DND-41 (cell line): ENCODE measurements around the gene TMEM132D.

Experiments
- ATAC-seq: fragments of 200-7000 bp; cut with Tn5 transposase; 3 replicates; pipeline ENCODE4 v1.9.1; 2021; ENCODE audit warnings: low read depth; ENCODE audit not compliant: insufficient read depth
- DNase-seq: peaks from one replicate; pipeline ENCODE4 v3.0.0-alpha.2; 2020
- H2AFZ ChIP-seq: 2 replicates; pipeline ENCODE4 v1.6.0; 2012; ENCODE audit warnings: low read depth, low read length
- H3K27ac ChIP-seq: 2 replicates; pipeline ENCODE4 v1.5.1; 2012; ENCODE audit warnings: low read length, inconsistent platforms
- H3K27me3 ChIP-seq: fragments of 200-600 bp; sonication (generic); 2 replicates; pipeline ENCODE4 v1.6.0; 2012; ENCODE audit warnings: low read length, mild to moderate bottlenecking, inconsistent platforms; ENCODE audit not compliant: insufficient read depth, poor library complexity
- H3K36me3 ChIP-seq: 2 replicates; pipeline ENCODE4 v1.5.1; 2012; ENCODE audit warnings: low read length, inconsistent platforms; ENCODE audit not compliant: insufficient read depth
- H3K4me1 ChIP-seq: 2 replicates; pipeline ENCODE4 v1.5.1; 2012; ENCODE audit warnings: mild to moderate bottlenecking, low read length; ENCODE audit not compliant: insufficient read depth
- H3K4me2 ChIP-seq: 2 replicates; pipeline ENCODE4 v1.6.0; 2012; ENCODE audit warnings: mild to moderate bottlenecking, moderate library complexity, low read length, inconsistent platforms; ENCODE audit not compliant: insufficient read depth
- H3K4me3 ChIP-seq, 2 experiments: fragments of 200-600 bp in 1 of 2; shearing (Covaris generic) in 1 of 2; 2 replicates each; pipeline ENCODE4 v1.5.1; 2012 to 2016; ENCODE audit warnings: inconsistent platforms in 2 of 2, low read length in 2 of 2, mild to moderate bottlenecking in 2 of 2, low read depth in 1 of 2, moderate library complexity in 1 of 2
- H3K79me2 ChIP-seq: 2 replicates; pipeline ENCODE4 v1.6.0; 2012; ENCODE audit warnings: low read length, inconsistent platforms; ENCODE audit not compliant: insufficient read depth
- H3K9ac ChIP-seq: 2 replicates; pipeline ENCODE4 v1.6.0; 2012; ENCODE audit warnings: low read depth, mild to moderate bottlenecking, inconsistent platforms, low read length, moderate library complexity
- H3K9me3 ChIP-seq: 2 replicates; pipeline ENCODE4 v1.5.1; 2012; ENCODE audit warnings: low read length, moderate library complexity, mild to moderate bottlenecking, inconsistent platforms; ENCODE audit not compliant: insufficient read depth, severe bottlenecking
- H4K20me1 ChIP-seq: 2 replicates; pipeline ENCODE4 v1.6.0; 2012; ENCODE audit warnings: low read length; ENCODE audit not compliant: insufficient read depth
- CTCF ChIP-seq: IDR thresholded peaks from 2 replicates; pipeline ENCODE4 v1.5.1; 2012; ENCODE audit warnings: borderline replicate concordance, low read length, moderate library complexity, mild to moderate bottlenecking; ENCODE audit not compliant: poor library complexity, severe bottlenecking; ENCODE audit errors: extremely low read depth
- EZH2 ChIP-seq: IDR thresholded peaks from 3 replicates; pipeline ENCODE4 v1.6.1; 2012; ENCODE audit warnings: borderline replicate concordance, low read depth, mild to moderate bottlenecking, moderate library complexity, low read length, inconsistent platforms; ENCODE audit not compliant: severe bottlenecking

The TMEM132D gene

GRCh38 chr12:129304529-129304928, 599.3 kb downstream of the TMEM132D start:
- H3K79me2 ChIP-seq, result no peaks in the 10 kb centered on the region
- ATAC-seq (no peak), DNase-seq (no peak)
- H3K4me3 ChIP-seq, result no peak overlapping the region
- no peaks in the 10 kb centered on the region for H3K27me3 ChIP-seq
- peaks cover 6% of the 10 kb centered on the region for H3K9me3 ChIP-seq
- H2AFZ ChIP-seq, result no peak overlapping the region
- H3K4me2 ChIP-seq, result no peak overlapping the region
- TF ChIP-seq CTCF, result no peak
- no peak for TF ChIP-seq EZH2
- H3K9ac ChIP-seq, result no peak overlapping the region
- no peaks in the 10 kb centered on the region for H4K20me1 ChIP-seq
- H3K36me3 ChIP-seq, result no peaks in the 10 kb centered on the region
- H3K4me1 ChIP-seq, result no peaks in the 10 kb centered on the region
- H3K27ac ChIP-seq, result no peak overlapping the region

- Histone ChIP-seq H3K4me2 (no peak overlapping the region), H3K27ac (no peak overlapping the region), H4K20me1 (no peaks in the 10 kb centered on the region), H3K4me1 (no peaks in the 10 kb centered on the region), H3K9ac (no peak overlapping the region), H3K4me3 (no peak overlapping the region), H3K79me2 (no peaks in the 10 kb centered on the region), H3K27me3 (no peaks in the 10 kb centered on the region), H3K9me3 (peaks cover 6% of the 10 kb centered on the region), H2AFZ (no peak overlapping the region), H3K36me3 (no peaks in the 10 kb centered on the region)
- DNase-seq (no peak), ATAC-seq (no peak)
- TF ChIP-seq EZH2 (no peak), CTCF (no peak)
These were observed 603.8 kb downstream of the TMEM132D start for GRCh38 chr12:129300011-129300410.

GRCh38 chr12:129298921-129299320, 604.9 kb downstream of the TMEM132D start:
- no peaks in the 10 kb centered on the region for H3K36me3 ChIP-seq
- H3K9me3 ChIP-seq, result peaks cover 6% of the 10 kb centered on the region
- no peak overlapping the region for H3K9ac ChIP-seq
- H4K20me1 ChIP-seq, result no peaks in the 10 kb centered on the region
- H3K4me2 ChIP-seq, result no peak overlapping the region
- no peaks in the 10 kb centered on the region for H3K27me3 ChIP-seq
- H3K4me3 ChIP-seq, result no peak overlapping the region
- ATAC-seq (no peak), DNase-seq (no peak)
- no peak overlapping the region for H2AFZ ChIP-seq
- no peaks in the 10 kb centered on the region for H3K79me2 ChIP-seq
- no peaks in the 10 kb centered on the region for H3K4me1 ChIP-seq
- no peak overlapping the region for H3K27ac ChIP-seq
- TF ChIP-seq EZH2, result no peak
- TF ChIP-seq CTCF, result no peak

GRCh38 chr12:129296671-129297070, 607.2 kb downstream of the TMEM132D start:
- TF ChIP-seq EZH2 (no peak), CTCF (no peak)
- Histone ChIP-seq H3K9me3 (no peaks in the 10 kb centered on the region), H3K79me2 (no peaks in the 10 kb centered on the region), H2AFZ (no peak overlapping the region), H3K36me3 (no peaks in the 10 kb centered on the region), H3K4me3 (no peak overlapping the region), H4K20me1 (no peaks in the 10 kb centered on the region), H3K9ac (no peak overlapping the region), H3K4me1 (no peaks in the 10 kb centered on the region), H3K4me2 (no peak overlapping the region), H3K27me3 (no peaks in the 10 kb centered on the region), H3K27ac (no peak overlapping the region)
- DNase-seq, result no peak
- ATAC-seq, result no peak
